ENCODE data around the gene FBXL19.

The FBXL19 gene

GRCh38 chr16:30922960-30923535 lies 324 bp upstream of the FBXL19 start (continued):
- no peak for TF ChIP-seq ZNF791 (tag by site-specific recombination; IDR thresholded peaks at IDR 0.05)
- TF ChIP-seq ZNF362 (tag by site-specific recombination; IDR thresholded peaks at IDR 0.05): no peak
- no peak for TF ChIP-seq ZNF37A (tag by site-specific recombination; IDR thresholded peaks at IDR 0.05)
- TF ChIP-seq ZBTB20 (tag by site-specific recombination; IDR thresholded peaks at IDR 0.05): peak; percentile 90
- TF ChIP-seq, protein P1, sequence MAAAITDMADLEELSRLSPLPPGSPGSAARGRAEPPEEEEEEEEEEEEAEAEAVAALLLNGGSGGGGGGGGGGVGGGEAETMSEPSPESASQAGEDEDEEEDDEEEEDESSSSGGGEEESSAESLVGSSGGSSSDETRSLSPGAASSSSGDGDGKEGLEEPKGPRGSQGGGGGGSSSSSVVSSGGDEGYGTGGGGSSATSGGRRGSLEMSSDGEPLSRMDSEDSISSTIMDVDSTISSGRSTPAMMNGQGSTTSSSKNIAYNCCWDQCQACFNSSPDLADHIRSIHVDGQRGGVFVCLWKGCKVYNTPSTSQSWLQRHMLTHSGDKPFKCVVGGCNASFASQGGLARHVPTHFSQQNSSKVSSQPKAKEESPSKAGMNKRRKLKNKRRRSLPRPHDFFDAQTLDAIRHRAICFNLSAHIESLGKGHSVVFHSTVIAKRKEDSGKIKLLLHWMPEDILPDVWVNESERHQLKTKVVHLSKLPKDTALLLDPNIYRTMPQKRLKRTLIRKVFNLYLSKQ (tag by site-specific recombination; IDR thresholded peaks at IDR 0.05; ENCODE audit: borderline replicate concordance): no peak
- TF ChIP-seq ZNF518A (tag by site-specific recombination; conservative IDR thresholded peaks at IDR 0.05; ENCODE audit: low read depth): no peak
- no peak; the same call in 1 of the 2 replicates for TF ChIP-seq ZSCAN4 (tag by site-specific recombination; IDR thresholded peaks at IDR 0.05)
- no peak for TF ChIP-seq ZNF510 (tag by site-specific recombination; IDR thresholded peaks at IDR 0.05; ENCODE audit: insufficient replicate concordance)
- no peak for TF ChIP-seq ZNF302 (tag by site-specific recombination; IDR thresholded peaks at IDR 0.05; ENCODE audit: low read depth)
- TF ChIP-seq ZFP69B (tag by site-specific recombination; IDR thresholded peaks at IDR 0.05): no peak
- TF ChIP-seq ELK4 (IDR thresholded peaks at IDR 0.05; ENCODE audit: borderline replicate concordance, low read depth, low read length): no peak
- TF ChIP-seq ZBTB8A (tag by site-specific recombination; IDR thresholded peaks at IDR 0.05): peak; percentile 38; the same call in 1 of the 2 replicates
- peak; percentile 91 for TF ChIP-seq BCL6B (tag by site-specific recombination; IDR thresholded peaks at IDR 0.05)
- peak; percentile 99 for TF ChIP-seq ZNF335 (tag by site-specific recombination; conservative IDR thresholded peaks at IDR 0.05)
- TF ChIP-seq ZNF211 (tag by site-specific recombination; IDR thresholded peaks at IDR 0.05; ENCODE audit: low read depth): no peak
- TF ChIP-seq ZNF610 (tag by site-specific recombination; IDR thresholded peaks at IDR 0.05; ENCODE audit: borderline replicate concordance): no peak; the same call in 1 of the 2 replicates
- TF ChIP-seq ZNF311 (tag by site-specific recombination; IDR thresholded peaks at IDR 0.05; ENCODE audit: borderline replicate concordance): no peak
- TF ChIP-seq ZNF148 (tag by site-specific recombination; IDR thresholded peaks at IDR 0.05; ENCODE audit: borderline replicate concordance): no peak
- TF ChIP-seq, protein P2, sequence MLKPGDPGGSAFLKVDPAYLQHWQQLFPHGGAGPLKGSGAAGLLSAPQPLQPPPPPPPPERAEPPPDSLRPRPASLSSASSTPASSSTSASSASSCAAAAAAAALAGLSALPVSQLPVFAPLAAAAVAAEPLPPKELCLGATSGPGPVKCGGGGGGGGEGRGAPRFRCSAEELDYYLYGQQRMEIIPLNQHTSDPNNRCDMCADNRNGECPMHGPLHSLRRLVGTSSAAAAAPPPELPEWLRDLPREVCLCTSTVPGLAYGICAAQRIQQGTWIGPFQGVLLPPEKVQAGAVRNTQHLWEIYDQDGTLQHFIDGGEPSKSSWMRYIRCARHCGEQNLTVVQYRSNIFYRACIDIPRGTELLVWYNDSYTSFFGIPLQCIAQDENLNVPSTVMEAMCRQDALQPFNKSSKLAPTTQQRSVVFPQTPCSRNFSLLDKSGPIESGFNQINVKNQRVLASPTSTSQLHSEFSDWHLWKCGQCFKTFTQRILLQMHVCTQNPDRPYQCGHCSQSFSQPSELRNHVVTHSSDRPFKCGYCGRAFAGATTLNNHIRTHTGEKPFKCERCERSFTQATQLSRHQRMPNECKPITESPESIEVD (tag by site-specific recombination; IDR thresholded peaks at IDR 0.05): no peak
- TF ChIP-seq ZSCAN23 (tag by site-specific recombination; IDR thresholded peaks at IDR 0.05): no peak
- TF ChIP-seq ZNF670 (tag by site-specific recombination; IDR thresholded peaks at IDR 0.05; ENCODE audit: low read depth): no peak
- TF ChIP-seq ZNF629 (tag by site-specific recombination; IDR thresholded peaks at IDR 0.05): peak; percentile 44; the same call in 1 of the 2 replicates
- no peak for TF ChIP-seq ZNF830 (tag by site-specific recombination; IDR thresholded peaks at IDR 0.05; ENCODE audit: low read depth)
